Keratinocyte (primary cell): ENCODE data around the gene AKT1S1. TPM values are rescaled to one million over a fixed set of nuclear protein-coding genes. Genes with fewer than 3 reads are reported as not detected.

Source experiments
- DNase-seq: peaks from one replicate; pipeline ENCODE4 v3.0.0-alpha.2; 2011; ENCODE audit warnings: low read depth, missing footprints, low spot score
- FAIRE-seq: peaks from 2 replicates; lab custom pipeline; 2011; peaks lifted over from hg19 to GRCh38; lab: Jason Lieb, UNC
- H2AFZ ChIP-seq: 2 replicates; pipeline ENCODE4 v1.6.0; 2012; ENCODE audit warnings: low read length, control low read depth, inconsistent platforms; ENCODE audit not compliant: control insufficient read depth
- H3K27ac ChIP-seq: 2 replicates; pipeline ENCODE4 v1.5.1; 2011; ENCODE audit warnings: low read length; ENCODE audit not compliant: control insufficient read depth, insufficient read depth
- H3K27me3 ChIP-seq: 3 replicates; pipeline ENCODE4 v1.6.0; 2011; ENCODE audit warnings: low read length; ENCODE audit not compliant: control insufficient read depth, insufficient read depth; ENCODE audit errors: extremely low read depth
- H3K36me3 ChIP-seq, 2 experiments: 2 replicates in 1 of 2; 3 replicates in 1 of 2; pipeline ENCODE4 v1.5.1; 2011; ENCODE audit warnings: low read length in 2 of 2, mild to moderate bottlenecking in 1 of 2; ENCODE audit not compliant: control insufficient read depth in 2 of 2, insufficient read depth in 2 of 2; ENCODE audit errors: extremely low read depth in 1 of 2
- H3K4me1 ChIP-seq: 3 replicates; pipeline ENCODE4 v1.5.1; 2011; ENCODE audit warnings: low read length; ENCODE audit not compliant: control insufficient read depth, insufficient read depth; ENCODE audit errors: extremely low read depth
- H3K4me2 ChIP-seq: 3 replicates; pipeline ENCODE4 v1.6.0; 2011; ENCODE audit warnings: low read depth, low read length; ENCODE audit not compliant: control insufficient read depth, insufficient read depth; ENCODE audit errors: extremely low read depth
- H3K4me3 ChIP-seq, 3 experiments: fragments of 200-600 bp in 1 of 3; sonication (generic) in 1 of 3; 2 replicates in 2 of 3; 3 replicates in 1 of 3; pipeline ENCODE4 v1.5.1; 2011 to 2016; ENCODE audit warnings: low read length in 3 of 3, mild to moderate bottlenecking in 3 of 3, control low read depth in 2 of 3, inconsistent platforms in 1 of 3, low read depth in 1 of 3, mixed read lengths in 1 of 3, mixed run types in 1 of 3, moderate library complexity in 1 of 3; ENCODE audit not compliant: control insufficient read depth in 2 of 3, insufficient read depth in 2 of 3; ENCODE audit errors: extremely low read depth in 1 of 3
- H3K79me2 ChIP-seq: 2 replicates; pipeline ENCODE4 v1.6.0; 2012; ENCODE audit warnings: low read length; ENCODE audit not compliant: control insufficient read depth, insufficient read depth
- H3K9ac ChIP-seq: 3 replicates; pipeline ENCODE4 v1.6.0; 2011; ENCODE audit warnings: low read length; ENCODE audit not compliant: control insufficient read depth, insufficient read depth; ENCODE audit errors: extremely low read depth
- H3K9me1 ChIP-seq: 3 replicates; pipeline ENCODE4 v1.6.0; 2011; ENCODE audit warnings: low read length; ENCODE audit not compliant: control insufficient read depth, insufficient read depth; ENCODE audit errors: extremely low read depth
- H3K9me3 ChIP-seq: 2 replicates; pipeline ENCODE4 v1.5.1; 2012; ENCODE audit warnings: low read depth, low read length; ENCODE audit not compliant: control insufficient read depth
- H4K20me1 ChIP-seq: 3 replicates; pipeline ENCODE4 v1.6.0; 2011; ENCODE audit warnings: low read length; ENCODE audit not compliant: control insufficient read depth, insufficient read depth; ENCODE audit errors: extremely low read depth
- CTCF ChIP-seq, 3 experiments: IDR thresholded peaks in 1 of 3; conservative IDR thresholded peaks in 1 of 3; optimal IDR thresholded peaks in 1 of 3; 2 replicates in 2 of 3; 3 replicates in 1 of 3; pipeline versions ENCODE3 to v1.5.1; 2011; ENCODE audit warnings: low read length in 3 of 3, mild to moderate bottlenecking in 3 of 3, moderate library complexity in 2 of 3, control low read depth in 1 of 3, inconsistent platforms in 1 of 3; ENCODE audit not compliant: insufficient read depth in 2 of 3; ENCODE audit errors: extremely low read depth in 1 of 3
- EZH2 ChIP-seq: IDR thresholded peaks from one replicate; pipeline ENCODE4 v1.6.1; 2012; ENCODE audit warnings: inconsistent platforms, mild to moderate bottlenecking, low read length, moderate library complexity
- dilution Hi-C: fragments of 300-500 bp; cut with MboI; formaldehyde crosslinking; loops from one replicate; pipeline ENCODE4 v1.7.0; 2020; ENCODE audit warnings: low sequenced_read_pairs; ENCODE audit not compliant: extremely low pct_ligation_motif_present
- polyA plus RNA-seq, 5 experiments: library from polyadenylated mRNA; depleted of rRNA in 3 of 5; stranded (reverse) in 3 of 5; stranded (forward) in 1 of 5; unstranded in 1 of 5; fragments of >200 nt; gene quantifications; 1 replicate in 1 of 5; 2 replicates in 3 of 5; 3 replicates in 1 of 5; pipeline versions ENCODE4 v1.2.1 to v1.2.3, GENCODE V29; 2011 to 2012; ENCODE audit warnings: missing spikeins in 2 of 5, low read depth in 1 of 5, low replicate concordance in 1 of 5

Gene AKT1S1
- polyA plus RNA-seq, 1 donor (not counting 4 experiments of a cell fraction or from before 2014, with no cell fraction given): 27.2 TPM

- H3K9ac ChIP-seq: peak overlapping the region; percentile 94
- TF ChIP-seq CTCF (optimal IDR thresholded peaks at IDR 0.05 in 1 of 3, IDR thresholded peaks at IDR 0.05 in 1 of 3, conservative IDR thresholded peaks at IDR 0.05 in 1 of 3; ENCODE audit: extremely low read depth in 1 of 3, insufficient read depth in 2 of 3, low read length in 3 of 3): no peak
- TF ChIP-seq EZH2: no peak
- dilution Hi-C loops: no loop called here
- H2AFZ ChIP-seq: peak overlapping the region; percentile 71
- no peaks in the 10 kb centered on the region for H3K9me1 ChIP-seq
- H3K36me3 ChIP-seq: peaks cover 0 to 4% of the 10 kb centered on the region in 2 experiments
- FAIRE-seq (no peak), DNase-seq (no peak)
- peak overlapping the region; percentile 83 to 94 (median 88) for H3K4me3 ChIP-seq
- H3K27ac ChIP-seq: peak overlapping the region; percentile 93
- peak overlapping the region; percentile 92 for H3K4me2 ChIP-seq
- H3K79me2 ChIP-seq: peaks cover 22% of the 10 kb centered on the region
- H3K27me3 ChIP-seq: no peaks in the 10 kb centered on the region
- H3K4me1 ChIP-seq: peaks cover 26% of the 10 kb centered on the region
- H4K20me1 ChIP-seq: peaks cover 5% of the 10 kb centered on the region
- H3K9me3 ChIP-seq: no peaks in the 10 kb centered on the region
Measured at GRCh38 chr19:49850221-49850486, 27.0 kb downstream of the AKT1S1 start.

- no peak overlapping the region for H2AFZ ChIP-seq
Measured at GRCh38 chr19:49849433-49850220, 27.5 kb downstream of the AKT1S1 start.

More at GRCh38 chr19:49849433-49850220, 27.5 kb downstream of the AKT1S1 start:
- Histone ChIP-seq H3K36me3 (no peaks in the 10 kb centered on the region), H3K4me1 (peaks cover 26% of the 10 kb centered on the region), H3K4me3 (peak overlapping the region in 1 of 3 experiments; percentile 88), H3K27ac (no peak overlapping the region), H3K9me3 (no peaks in the 10 kb centered on the region), H3K4me2 (peak overlapping the region; percentile 92), H4K20me1 (peaks cover 5% of the 10 kb centered on the region), H3K9me1 (no peaks in the 10 kb centered on the region), H3K9ac (peak overlapping the region; percentile 94), H3K79me2 (peaks cover 22% of the 10 kb centered on the region), H3K27me3 (no peaks in the 10 kb centered on the region)
- no peak for TF ChIP-seq EZH2
- TF ChIP-seq CTCF (optimal IDR thresholded peaks at IDR 0.05 in 1 of 3, IDR thresholded peaks at IDR 0.05 in 1 of 3, conservative IDR thresholded peaks at IDR 0.05 in 1 of 3; ENCODE audit: extremely low read depth in 1 of 3, insufficient read depth in 2 of 3, low read length in 3 of 3): no peak
- no peak for DNase-seq
- dilution Hi-C loops: no loop called here
- FAIRE-seq: no peak
